ENCODE data around the gene IFI27L1.

GRCh38 chr14:94050231-94050880 lies 30.8 kb upstream of the IFI27L1 start:
- TF ChIP-seq, protein P1, sequence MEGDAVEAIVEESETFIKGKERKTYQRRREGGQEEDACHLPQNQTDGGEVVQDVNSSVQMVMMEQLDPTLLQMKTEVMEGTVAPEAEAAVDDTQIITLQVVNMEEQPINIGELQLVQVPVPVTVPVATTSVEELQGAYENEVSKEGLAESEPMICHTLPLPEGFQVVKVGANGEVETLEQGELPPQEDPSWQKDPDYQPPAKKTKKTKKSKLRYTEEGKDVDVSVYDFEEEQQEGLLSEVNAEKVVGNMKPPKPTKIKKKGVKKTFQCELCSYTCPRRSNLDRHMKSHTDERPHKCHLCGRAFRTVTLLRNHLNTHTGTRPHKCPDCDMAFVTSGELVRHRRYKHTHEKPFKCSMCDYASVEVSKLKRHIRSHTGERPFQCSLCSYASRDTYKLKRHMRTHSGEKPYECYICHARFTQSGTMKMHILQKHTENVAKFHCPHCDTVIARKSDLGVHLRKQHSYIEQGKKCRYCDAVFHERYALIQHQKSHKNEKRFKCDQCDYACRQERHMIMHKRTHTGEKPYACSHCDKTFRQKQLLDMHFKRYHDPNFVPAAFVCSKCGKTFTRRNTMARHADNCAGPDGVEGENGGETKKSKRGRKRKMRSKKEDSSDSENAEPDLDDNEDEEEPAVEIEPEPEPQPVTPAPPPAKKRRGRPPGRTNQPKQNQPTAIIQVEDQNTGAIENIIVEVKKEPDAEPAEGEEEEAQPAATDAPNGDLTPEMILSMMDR (IDR thresholded peaks at IDR 0.05) = no peak
- TF ChIP-seq POLR2A (IDR thresholded peaks at IDR 0.05) (no peak), EP300 (IDR thresholded peaks at IDR 0.05) (no peak)
